Mucosa of stomach (tissue), 1 donor: Measurements from ENCODE around the gene CNTFR.

Source experiments
- H3K27me3 ChIP-seq: one replicate; pipeline ENCODE4 v1.7.0; 2013; ENCODE audit warnings: mild to moderate bottlenecking, low read length; ENCODE audit not compliant: control insufficient read depth, insufficient read depth
- H3K36me3 ChIP-seq: one replicate; pipeline ENCODE4 v1.7.0; 2013; ENCODE audit warnings: low read length; ENCODE audit not compliant: control insufficient read depth, insufficient read depth
- H3K4me1 ChIP-seq: one replicate; pipeline ENCODE4 v1.7.0; 2013; ENCODE audit warnings: mild to moderate bottlenecking, low read length; ENCODE audit not compliant: control insufficient read depth, insufficient read depth
- H3K4me3 ChIP-seq: one replicate; pipeline ENCODE4 v1.7.0; 2013; ENCODE audit warnings: low read length
- H3K9ac ChIP-seq: one replicate; pipeline ENCODE4 v1.7.0; 2013; ENCODE audit warnings: mild to moderate bottlenecking, low read length, moderate library complexity
- H3K9me3 ChIP-seq: one replicate; pipeline ENCODE4 v1.7.0; 2013; ENCODE audit warnings: mild to moderate bottlenecking, low read length, moderate library complexity; ENCODE audit not compliant: control insufficient read depth
- donor health status: Pancreatic carcinoma.

The CNTFR gene

DNA sequence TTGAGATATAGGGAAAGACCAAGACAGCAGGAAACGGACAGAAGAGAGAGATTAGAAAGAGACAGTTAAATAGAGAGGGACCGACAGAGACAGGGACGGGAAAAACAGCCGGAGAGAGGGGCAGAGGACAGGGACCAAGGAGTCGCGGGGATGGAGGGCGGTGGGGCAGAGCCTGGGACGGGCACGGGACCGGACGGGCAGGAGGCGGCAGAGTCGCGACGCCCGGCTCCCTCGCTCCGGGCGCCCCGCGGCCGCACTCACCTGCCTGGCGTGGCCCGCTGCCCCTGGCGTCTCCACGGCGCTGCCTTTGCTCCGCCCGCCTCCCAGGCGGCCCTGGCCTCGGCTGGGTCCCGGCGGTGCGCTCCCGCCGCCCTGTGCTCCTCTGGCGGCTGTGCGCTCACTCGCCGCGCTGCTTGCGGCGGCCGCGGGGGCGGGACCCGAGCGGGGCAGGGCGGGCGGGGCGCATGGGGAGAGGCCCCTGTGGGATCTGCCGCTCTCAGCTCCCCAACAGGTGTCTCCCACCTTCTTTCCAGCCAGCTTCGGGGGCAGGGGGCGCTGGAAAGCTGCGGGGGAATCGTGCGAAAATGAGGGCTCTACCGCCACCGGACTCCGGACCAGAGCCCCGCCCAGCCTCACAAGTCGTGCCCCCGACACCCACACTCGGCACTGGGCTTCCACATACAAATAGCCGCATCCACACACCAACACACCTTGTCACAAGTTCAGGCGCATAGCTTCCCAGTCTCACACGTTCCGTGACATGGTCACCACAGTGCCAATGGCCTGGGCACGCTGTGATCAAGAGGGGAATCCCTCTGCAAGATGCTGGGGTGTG is 39.3 kb upstream of the CNTFR start, which contains the start of gene ARID3C:
TSS of gene ARID3C (minus strand) at position 411 of the 835 bp plus-strand sequence. CDS start 1,052 bp downstream, outside the sequence.
- H3K9me3 ChIP-seq = no peaks in the 10 kb centered on the region
- H3K4me1 ChIP-seq = peaks cover 22% of the 10 kb centered on the region
- no peaks in the 10 kb centered on the region for H3K36me3 ChIP-seq
- H3K27me3 ChIP-seq = peaks cover 75% of the 10 kb centered on the region
- H3K4me3 ChIP-seq = no peak within 1 kb of the TSS
- H3K9ac ChIP-seq = no peak within 1 kb of the TSS

DNA sequence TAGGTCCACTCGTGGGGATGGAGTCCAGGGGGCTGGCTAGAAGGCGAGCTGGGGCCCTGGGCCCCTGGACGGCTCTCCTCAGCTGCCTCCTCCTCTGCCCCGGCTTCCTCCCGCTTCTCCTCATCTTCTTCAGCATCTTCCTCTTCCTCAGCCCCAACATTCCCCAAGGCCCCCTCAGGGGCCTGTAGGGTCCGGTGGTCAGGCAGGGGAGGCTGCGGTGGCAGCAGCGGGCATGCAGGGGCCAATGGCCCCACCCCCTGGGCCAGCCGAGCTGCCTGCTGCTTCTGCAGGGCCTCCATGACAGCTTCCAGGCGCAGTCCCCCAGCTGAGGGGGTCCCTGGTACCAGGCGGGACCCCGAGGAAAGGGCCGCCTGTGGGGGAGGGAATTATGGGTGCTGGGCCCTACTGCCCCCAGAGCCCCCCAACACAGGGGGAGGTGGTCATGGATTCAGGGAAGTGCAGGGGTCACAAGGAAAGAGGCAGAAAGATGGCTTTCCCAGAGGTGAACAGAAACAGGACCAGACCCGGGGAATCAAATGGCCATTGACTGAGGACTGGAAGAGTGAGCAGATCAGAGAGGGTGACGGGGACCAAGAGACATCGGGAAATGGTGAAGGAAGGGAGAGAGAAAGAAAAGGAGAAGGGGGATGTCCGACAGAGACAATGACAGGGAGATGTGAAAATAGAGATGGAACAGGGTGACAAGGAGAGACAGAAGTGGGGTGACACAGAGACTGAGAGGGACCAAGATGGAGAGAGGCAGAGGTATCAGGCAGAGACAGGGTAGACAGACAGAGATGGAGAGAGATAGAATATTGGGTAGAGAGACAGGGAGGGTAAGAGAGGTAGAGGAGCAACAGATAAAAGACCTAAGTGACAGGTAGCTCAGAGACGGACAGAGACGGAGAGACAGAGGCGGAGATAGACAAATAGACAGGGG is 38.5 kb upstream of the CNTFR start:
- Histone ChIP-seq H3K9me3 (no peaks in the 10 kb centered on the region), H3K36me3 (no peaks in the 10 kb centered on the region), H3K4me3 (no peak overlapping the region), H3K9ac (no peak overlapping the region), H3K27me3 (peaks cover 84% of the 10 kb centered on the region), H3K4me1 (peaks cover 22% of the 10 kb centered on the region)

DNA sequence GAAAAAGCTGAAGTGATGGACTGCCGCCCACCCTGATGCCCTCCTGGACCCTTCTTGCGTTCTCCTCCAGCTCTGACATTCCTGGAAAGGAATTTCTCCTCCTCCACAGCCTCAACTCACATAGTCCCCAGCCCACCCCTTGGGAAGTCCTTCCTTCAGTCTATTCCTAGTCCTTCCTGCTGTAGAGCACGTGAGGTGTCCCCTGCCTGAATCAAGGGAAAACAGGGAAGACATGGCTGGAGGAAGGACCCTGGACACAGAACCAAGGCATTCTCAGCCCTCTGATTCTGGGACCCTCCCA is 35.6 kb upstream of the CNTFR start:
- Histone ChIP-seq H3K9me3 (no peaks in the 10 kb centered on the region), H3K4me3 (no peak overlapping the region), H3K27me3 (peaks cover 86% of the 10 kb centered on the region), H3K4me1 (peaks cover 18% of the 10 kb centered on the region), H3K36me3 (no peaks in the 10 kb centered on the region), H3K9ac (no peak overlapping the region)

DNA sequence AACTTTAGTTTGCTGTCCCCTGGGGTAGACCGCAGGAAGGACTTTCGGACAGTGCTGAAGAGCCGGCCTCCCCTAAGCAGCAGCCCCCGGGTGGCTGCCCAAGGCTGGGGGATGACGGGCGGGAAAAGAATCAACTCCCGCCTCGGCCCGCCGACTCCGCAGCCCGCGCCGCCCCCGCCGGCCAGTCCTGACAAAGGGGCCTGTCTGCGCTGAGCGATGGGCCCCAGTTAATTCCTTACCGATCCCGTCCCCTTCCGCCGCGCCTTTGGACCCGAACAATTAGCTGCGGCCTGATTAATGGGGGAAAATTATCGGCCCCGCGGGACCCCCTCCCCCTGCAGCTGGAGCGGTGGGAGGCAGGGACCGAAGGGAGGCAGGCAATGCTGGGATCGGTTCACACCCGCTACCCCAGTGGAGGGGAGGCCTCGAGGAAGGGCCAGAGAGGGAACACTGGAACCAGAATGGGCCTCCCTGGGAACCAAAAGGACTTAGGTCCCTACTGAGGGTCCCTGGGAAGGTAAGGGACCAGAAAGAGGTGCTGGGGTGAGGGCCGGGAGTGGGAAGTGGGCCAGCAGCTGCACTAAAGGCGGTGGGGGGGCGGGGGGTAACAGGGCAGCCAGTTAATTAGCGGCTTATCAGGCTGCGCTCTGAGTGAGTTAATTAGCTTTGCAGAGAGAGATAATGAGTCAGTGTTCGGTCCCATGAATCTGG is 35.1 kb upstream of the CNTFR start:
- H3K9ac ChIP-seq = no peak overlapping the region
- H3K27me3 ChIP-seq = peaks cover 81% of the 10 kb centered on the region
- no peak overlapping the region for H3K4me3 ChIP-seq
- H3K36me3 ChIP-seq = no peaks in the 10 kb centered on the region
- no peaks in the 10 kb centered on the region for H3K9me3 ChIP-seq
- H3K4me1 ChIP-seq = peaks cover 19% of the 10 kb centered on the region

GRCh38 chr9:34623374-34624235 is 34.1 kb upstream of the CNTFR start:
- no peaks in the 10 kb centered on the region for H3K9me3 ChIP-seq
- peaks cover 22% of the 10 kb centered on the region for H3K4me1 ChIP-seq
- no peaks in the 10 kb centered on the region for H3K36me3 ChIP-seq
- H3K4me3 ChIP-seq = no peak overlapping the region
- H3K27me3 ChIP-seq = peaks cover 72% of the 10 kb centered on the region
- no peak overlapping the region for H3K9ac ChIP-seq

GRCh38 chr9:34620061-34620994 is 30.8 kb upstream of the CNTFR start, which contains the start of gene DCTN3:
TSS of gene DCTN3 (minus strand) at chr9:34620495. CDS start at chr9:34620464, 31 bp downstream.
- Histone ChIP-seq H3K36me3 (no peaks in the 10 kb centered on the region), H3K9me3 (no peaks in the 10 kb centered on the region), H3K4me3 (peak within 1 kb of the TSS; percentile 75), H3K9ac (peak within 1 kb of the TSS; percentile 87), H3K27me3 (peaks cover 40% of the 10 kb centered on the region), H3K4me1 (peaks cover 15% of the 10 kb centered on the region)

DNA sequence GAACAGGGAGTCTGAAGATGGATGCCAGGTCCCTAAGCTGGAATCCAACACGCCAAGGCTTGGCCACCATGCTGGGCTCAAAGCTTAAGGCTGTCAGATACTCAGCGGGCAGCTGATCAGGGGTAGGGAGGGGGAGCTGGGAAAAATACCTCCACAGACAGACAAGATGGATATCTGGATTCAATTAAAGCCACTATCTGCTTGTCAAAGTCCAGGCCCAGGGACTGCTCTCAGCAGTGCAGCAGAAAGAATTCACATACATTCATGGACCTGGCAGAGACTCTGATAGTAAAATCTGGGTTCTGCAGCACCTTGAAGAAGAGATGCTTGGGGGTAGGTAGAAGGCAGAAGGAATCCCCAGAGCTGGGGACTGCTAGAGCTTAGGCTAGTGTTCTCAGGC is 25.6 kb upstream of the CNTFR start:
- Histone ChIP-seq H3K36me3 (no peaks in the 10 kb centered on the region), H3K27me3 (no peaks in the 10 kb centered on the region), H3K9ac (no peak overlapping the region), H3K4me3 (no peak overlapping the region), H3K9me3 (no peaks in the 10 kb centered on the region), H3K4me1 (peaks cover 26% of the 10 kb centered on the region)

DNA sequence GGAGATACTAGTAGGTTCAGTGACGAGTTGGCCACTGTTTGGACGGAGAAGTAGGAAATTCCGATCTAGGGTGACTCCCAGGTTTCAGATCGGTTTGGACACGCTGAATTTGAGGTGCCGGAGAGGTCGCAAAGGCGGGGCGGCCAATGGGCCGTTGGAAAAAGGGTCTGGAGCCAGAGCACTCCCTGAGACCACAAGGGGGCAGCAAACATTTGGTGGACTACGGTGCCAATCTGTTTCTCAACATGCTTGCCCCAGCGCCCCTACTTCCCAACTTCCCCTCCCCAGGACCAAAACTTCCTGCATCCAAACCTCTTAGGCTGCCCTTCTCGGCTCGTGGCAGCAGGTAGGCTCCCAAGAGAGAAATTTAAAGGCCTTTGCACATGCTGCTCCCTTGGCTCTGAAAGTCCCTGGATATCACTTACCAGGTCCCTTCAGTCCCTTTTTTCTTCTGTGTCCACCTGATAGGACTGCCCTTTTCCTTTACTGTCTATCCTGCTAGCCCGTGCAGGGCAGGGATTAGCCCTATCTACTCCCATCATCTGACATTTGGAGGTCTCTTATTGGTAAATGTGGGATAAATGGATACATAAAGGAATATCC is 23.4 kb upstream of the CNTFR start:
- Histone ChIP-seq H3K27me3 (no peaks in the 10 kb centered on the region), H3K9me3 (no peaks in the 10 kb centered on the region), H3K9ac (peak overlapping the region; percentile 90), H3K4me1 (peaks cover 17% of the 10 kb centered on the region), H3K36me3 (no peaks in the 10 kb centered on the region), H3K4me3 (peak overlapping the region; percentile 48)

DNA sequence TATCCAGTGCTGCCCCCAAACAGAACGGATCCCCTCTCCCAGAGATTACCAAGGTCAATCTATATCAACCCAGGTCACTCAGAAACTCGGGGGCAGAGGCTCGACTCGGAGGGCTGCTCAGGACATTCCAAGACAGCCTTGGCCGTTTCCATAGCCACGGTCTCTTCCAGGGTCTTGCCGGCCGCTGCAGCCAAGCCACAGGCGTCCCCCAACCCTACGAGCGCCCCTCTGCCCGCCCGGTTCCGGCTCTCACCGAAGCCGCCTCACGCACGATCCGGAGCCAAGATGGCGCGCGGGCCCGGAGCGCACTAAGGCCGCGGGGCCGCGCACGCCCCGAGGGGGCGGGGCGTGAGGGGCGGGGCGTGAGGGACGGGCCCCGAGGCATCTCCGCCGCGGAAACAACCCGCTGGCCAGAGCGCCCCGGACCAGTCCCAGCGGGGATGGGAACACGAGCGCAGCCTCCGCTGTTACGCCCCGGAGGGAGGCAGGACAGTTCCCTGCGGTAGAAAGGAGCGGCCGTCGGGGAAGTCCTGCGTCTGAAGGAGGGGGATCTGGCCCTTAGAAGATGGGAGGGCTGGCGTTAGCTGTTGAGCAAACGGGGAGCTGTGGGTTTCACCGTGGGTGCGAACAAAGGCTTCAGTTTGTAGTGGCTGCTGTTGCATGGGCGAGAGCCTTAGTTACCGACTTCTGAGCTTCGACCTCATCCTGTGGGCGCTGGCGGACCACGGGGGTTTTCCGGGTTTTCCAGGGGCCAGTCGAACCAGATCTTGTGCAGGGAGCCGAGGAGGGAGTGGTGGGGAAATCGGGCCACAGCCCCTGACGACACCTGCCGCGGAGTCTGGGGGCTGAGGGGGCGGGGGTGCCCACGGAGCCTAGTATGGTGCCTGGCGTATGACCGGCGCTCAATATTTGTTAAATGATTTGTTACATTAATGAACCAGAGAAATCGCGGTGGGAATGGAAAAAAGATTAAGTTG is 22.6 kb upstream of the CNTFR start, which contains the start of gene RPP25L:
TSS of gene RPP25L (minus strand) at position 287 of the 977 bp plus-strand sequence. CDS start 801 bp downstream, outside the sequence.
- Histone ChIP-seq H3K4me3 (peak within 1 kb of the TSS; percentile 48), H3K9me3 (no peaks in the 10 kb centered on the region), H3K36me3 (no peaks in the 10 kb centered on the region), H3K4me1 (peaks cover 17% of the 10 kb centered on the region), H3K27me3 (no peaks in the 10 kb centered on the region), H3K9ac (peak within 1 kb of the TSS; percentile 90)
